Dermis blood vessel endothelial cell (primary cell): ENCODE results near the gene LIN28A. TPM values are rescaled to one million over a fixed set of nuclear protein-coding genes. Genes with fewer than 3 reads are reported as not detected.
A peak's percentile ranks its signal among the peaks of the same experiment; 100 is the strongest.
"Not testable (repeated sequence)": the region's sequence is repeated elsewhere in the genome, so short reads cannot be mapped to it uniquely, and the experiment has no call there.

ENCODE experiments used
- DNase-seq: peaks from one replicate; pipeline ENCODE4 v3.0.0; 2010
- total RNA-seq: library from RNA; depleted of rRNA; stranded (reverse); fragments of >200 nt; gene quantifications from 2 replicates; pipeline ENCODE4 v1.2.3, GENCODE V29; 2014

The LIN28A gene, protein sequence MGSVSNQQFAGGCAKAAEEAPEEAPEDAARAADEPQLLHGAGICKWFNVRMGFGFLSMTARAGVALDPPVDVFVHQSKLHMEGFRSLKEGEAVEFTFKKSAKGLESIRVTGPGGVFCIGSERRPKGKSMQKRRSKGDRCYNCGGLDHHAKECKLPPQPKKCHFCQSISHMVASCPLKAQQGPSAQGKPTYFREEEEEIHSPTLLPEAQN
- total RNA-seq: not detected in 2 replicates

DNA sequence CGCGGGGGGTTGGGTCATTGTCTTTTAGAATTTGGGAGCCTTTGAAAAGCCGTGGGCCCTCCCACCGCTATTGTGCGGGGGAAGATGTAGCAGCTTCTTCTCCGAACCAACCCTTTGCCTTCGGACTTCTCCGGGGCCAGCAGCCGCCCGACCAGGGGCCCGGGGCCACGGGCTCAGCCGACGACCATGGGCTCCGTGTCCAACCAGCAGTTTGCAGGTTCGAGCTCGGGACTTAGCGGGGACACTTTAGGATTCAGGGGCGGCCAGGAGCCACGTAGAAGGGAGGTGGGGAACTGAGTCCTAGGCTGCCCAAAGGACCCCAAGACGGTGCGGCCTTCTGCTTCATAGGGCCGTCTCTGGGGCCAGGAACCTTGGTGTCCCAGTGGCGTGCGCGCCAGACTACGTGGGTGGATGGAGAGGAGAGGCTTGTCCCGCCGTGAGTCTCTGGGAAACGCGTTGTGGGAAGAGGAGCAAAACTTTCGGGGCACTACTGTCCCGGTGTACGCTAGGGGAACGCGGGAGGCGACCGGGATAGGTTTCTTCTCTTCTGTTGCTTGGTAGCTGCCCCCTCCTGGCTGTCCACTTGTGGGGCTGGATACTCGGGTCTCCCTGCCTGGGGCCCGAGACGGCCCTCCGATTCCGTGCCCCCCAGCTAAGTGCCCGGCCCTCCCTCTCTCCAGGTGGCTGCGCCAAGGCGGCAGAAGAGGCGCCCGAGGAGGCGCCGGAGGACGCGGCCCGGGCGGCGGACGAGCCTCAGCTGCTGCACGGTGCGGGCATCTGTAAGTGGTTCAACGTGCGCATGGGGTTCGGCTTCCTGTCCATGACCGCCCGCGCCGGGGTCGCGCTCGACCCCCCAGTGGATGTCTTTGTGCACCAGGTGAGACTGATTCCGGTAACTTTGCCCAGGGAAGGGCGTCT lies at the start of gene LIN28A:
TSS of gene LIN28A (plus strand) at position 112 of the 918 bp plus-strand sequence. CDS start at position 187, 75 bp downstream.
- DNase-seq: no peak

DNA sequence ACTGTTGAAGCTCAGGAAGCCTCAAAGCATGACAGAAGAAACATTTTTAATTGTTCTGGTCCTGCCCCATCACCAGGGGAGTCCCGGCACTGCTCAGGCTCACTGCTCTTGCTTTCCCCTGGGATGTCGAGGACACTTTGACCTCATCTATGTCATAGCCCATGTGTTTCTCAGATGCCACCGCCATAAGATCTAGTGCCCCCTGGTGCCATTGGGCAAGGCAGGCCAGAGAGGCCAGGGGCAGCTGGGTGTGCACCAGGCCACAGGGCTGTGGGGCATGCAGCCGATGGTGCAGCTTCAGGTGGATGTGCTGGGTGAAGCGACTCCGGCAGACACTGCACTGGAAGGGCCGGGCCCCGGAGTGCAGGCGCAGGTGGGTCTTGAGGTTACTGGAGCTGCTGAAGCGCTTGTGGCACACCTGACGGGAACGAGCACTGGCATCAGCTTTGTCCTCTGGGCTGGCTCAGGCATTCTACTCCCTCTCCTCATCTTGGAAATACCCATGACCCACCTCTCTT lies 49.0 kb upstream of the LIN28A start:
- no peak for DNase-seq

DNA sequence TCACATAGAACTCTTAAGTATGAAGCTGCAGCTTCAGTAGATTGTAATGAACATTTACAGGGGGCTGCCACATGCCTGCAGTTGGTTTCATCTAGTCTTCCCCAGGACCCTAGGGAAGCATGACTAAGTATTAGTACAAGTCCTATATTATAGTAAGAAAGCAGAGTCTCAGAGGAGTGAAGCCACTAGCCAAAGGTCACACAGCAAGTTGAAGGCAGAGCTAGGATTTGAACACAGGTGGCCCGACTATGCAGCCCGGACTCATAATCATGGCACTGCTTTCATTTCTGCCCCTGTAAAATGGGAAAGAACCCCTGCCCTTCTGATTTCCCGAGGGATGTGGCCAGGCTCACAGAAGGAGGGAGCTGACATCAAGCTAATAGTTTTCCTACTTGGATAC lies 48.3 kb upstream of the LIN28A start:
- DNase-seq: no peak

DNA sequence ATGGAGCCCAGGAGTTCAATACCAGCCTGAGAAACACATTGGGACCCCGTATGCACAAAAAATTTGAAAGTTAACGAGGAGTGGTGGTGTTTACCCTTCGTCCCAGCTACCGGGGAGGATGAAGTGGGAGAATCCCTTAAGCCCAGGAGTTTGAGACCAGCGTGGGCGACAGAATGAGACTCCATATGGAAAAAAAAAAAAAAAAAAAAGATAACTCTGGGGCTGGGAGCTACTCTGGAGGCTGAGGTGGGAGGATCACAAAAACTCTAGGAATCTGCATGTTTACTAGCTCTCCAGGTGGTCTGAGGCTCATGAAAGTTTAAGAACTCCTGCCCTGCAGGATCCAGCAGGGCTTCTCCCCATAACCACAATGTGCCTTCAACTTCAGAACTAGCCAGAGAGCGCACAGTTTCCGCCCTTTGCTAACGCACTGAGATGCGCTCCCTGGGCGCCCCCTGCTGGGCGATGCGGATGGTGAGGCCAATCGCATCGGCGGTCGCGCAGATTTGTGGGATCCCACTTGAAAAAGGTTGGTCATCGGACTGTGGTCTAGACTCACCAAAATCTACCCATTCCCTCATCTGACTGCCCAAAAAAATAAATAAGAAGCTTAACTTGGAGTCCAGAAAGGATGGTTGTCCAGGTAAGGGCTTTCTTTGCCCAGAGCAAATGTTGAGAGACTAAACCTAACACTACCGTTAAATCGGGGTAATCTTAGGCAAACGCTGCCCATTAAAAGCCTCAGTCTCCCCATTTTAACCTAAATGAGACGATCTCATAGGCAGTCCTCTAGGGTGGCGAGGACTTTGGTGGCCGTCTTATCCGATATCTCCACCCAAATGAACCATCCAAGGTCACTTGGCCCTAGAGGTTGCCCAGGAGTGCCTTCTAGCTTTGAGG lies 46.8 kb upstream of the LIN28A start:
- peak; percentile 84 for DNase-seq

DNA sequence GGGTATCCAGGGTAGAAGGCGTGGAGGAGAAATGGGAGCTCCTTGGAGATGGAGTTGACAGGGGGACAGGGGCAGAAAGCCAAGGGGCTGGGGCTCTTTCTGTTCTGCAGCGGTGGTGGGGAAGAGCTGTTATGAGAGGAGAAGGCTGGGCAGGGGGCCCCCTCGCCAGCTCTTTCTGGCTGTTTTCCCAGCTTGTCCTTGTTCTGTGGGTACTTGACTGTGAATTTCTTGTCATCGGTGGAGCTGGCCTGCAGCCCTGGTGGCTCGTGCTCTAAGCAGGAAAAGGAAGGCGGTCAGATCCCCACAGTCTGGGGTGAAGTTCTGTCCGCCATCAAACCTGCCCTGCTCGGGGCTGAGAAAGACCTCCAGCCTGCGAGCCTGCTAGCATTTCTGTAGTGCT lies 45.7 kb upstream of the LIN28A start:
- no peak for DNase-seq

DNA sequence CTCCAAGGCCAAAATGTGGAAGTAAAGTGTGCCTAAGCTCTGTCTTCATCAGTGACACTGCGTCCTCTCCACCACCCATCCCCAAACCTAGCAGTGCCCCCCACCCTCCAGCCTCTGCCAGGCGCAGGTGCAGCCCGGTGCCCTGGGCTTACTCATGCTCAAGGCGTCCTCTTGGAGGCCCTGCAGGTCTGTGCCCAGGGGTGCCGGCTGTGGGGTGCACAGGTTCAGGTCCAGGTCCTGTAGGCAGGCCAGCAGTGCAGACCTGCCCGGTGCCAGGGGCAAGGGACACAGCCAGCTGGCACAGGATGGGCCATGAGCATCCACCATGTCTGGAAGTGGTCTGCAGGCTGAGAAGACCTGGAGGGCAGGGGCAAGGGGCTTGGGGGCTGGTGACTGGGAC lies 43.2 kb upstream of the LIN28A start:
- no peak for DNase-seq

DNA sequence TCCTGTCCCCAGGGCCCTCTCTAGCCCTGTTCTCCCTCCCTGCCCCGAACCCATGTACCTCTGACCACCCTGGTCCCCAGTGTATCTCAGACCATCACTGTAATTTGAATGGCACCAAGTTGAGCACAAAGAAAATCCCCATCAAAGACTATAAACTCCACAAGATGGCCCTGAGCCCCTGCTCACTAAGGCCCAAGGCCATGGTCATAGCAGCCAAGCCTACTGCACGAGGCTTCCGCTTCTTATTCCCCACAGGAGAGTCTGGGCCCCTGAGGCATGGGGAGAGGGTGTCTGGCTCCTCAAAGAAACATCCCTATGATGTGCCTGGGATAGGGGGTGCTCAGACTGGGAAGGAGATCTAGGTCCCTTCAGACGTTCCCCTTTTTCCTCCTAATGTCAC lies 42.6 kb upstream of the LIN28A start:
- no peak for DNase-seq

DNA sequence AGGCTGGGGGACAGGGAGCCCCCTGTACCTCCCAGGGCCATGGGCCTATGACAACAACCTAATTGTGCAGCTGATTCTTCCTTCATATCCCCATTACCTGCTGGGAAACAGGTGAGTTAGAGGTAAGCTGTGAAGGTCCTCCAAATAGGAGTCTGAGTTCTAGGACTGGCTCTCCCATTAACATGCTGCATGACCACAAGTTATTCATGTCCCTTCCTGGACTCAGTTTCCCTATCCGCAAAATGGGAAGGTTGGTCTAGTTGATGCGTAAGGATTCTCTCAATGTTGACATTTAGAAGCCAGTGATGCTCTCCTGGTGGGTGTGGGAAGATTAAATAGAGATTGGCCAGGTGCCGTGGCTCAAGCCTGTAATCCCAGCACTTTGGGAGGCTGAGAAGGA lies 42.1 kb upstream of the LIN28A start:
- no peak for DNase-seq

DNA sequence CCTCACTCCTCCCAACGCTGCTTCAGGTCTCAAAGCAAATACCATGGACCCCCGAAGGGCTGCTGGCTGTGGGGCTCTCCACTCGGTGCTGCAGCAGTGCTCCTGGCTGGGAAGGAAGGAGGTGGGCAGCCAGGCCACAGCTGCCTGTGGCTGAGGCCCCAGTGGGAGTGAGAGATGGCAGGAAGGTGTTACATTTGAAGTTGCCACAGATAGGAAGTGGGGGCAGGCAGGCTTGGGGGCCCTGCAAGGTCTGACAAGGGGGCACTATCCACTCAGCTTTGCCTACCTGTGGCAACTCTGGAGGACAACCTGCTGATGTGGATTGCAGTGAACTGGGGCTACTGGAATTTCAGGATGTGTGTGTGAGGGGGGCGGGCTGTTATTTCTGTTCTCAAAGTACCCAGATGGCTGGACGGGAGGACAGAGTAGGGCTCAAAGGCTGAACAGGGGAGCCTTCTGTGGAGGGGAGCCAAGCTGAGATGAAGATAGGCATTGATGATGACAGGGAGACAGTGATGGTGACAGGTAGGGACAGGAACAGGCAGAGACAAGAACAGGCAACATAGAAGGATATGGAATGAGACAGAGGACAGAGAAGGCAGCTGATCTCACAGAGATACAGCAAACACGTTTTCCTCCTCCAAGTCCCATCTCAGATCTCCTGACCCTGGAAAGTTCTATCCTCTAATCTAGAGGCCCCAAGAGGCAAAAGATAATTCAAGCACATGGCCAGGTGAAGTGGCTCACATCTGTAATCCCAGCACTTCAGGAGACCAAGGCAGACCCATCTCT lies 39.8 kb upstream of the LIN28A start:
- DNase-seq: no peak

DNA sequence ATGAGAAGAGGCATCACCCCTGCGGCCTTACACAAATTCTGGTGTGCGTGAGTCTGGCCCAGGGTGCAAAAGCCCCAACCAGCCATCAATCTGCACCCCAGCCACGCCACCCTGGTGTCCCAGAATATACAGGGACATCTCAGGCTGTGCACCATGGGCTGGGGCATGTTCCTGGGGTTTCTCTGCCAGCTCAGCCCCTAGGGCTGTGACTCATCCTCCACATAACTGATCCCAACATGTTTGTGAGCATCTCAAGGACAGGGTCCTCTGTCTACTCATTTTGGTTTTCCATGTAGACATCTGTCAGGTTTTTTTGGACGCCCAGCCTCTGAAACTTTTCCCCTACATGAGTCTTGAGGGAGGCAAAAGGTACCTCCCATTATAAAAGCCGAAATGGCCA lies 38.6 kb upstream of the LIN28A start:
- no peak for DNase-seq

DNA sequence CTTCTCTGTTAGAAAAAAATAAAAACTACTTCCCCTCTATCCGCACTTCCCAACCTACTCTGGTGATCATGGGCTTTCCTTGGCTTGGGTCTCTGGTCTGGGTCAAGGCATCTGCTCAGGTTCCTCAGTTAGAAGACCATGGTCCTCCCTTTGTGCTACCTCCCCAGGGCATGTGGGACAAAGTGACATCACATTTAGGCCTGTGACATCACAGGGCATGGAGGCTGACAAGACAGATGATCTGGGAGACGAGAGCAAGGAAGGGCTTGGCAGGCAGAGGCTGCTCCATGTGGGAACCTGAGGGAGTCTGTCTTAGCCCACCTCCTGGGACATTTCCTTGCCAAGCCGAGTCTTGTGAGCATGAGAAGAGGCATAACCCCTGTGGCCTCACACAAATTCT lies 38.0 kb upstream of the LIN28A start, which contains the start of gene ZNF683:
TSS of gene ZNF683 (minus strand) at position 140 of the 400 bp plus-strand sequence. CDS start 4,179 bp downstream, outside the sequence.
- DNase-seq: not testable (repeated sequence)

DNA sequence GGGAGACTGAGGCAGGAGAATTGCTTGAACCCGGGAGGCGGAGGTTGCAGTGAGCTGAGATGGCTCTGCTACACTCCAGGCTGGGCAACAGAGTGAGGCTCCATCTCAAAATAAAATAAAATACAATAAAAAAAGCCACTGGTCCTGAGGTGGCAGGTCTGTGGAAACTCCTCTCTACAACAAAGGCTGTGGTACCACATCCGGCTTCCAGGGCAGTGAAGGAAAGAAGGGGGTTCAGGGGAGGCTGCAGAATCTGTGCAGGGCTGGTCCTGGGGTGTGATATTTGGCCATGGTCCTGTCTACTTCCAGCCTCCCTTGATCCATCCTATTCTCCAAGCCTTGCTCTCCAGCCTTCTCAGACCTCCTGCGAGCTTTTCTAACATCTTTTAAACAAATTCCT lies 37.3 kb upstream of the LIN28A start:
- DNase-seq: no peak

DNA sequence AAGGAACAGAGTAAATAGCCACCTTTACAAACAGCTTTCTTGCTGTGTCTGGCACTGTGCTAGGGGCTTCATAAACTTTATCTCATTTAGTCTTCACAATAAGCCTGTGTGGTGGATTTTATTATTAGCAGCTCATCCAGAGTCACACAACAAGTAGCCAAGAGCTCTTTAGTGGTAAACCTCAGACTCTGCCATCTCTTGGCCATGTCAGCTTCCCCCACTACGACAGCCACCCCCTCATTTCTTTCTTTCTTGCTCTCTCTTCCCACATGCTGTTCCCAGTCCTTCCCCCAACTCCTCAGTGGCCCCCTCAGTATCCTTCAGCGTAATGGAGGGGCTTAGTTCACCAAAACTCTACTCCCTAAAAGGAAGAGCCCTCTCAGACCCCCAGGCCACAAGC lies 36.8 kb upstream of the LIN28A start:
- DNase-seq: no peak

DNA sequence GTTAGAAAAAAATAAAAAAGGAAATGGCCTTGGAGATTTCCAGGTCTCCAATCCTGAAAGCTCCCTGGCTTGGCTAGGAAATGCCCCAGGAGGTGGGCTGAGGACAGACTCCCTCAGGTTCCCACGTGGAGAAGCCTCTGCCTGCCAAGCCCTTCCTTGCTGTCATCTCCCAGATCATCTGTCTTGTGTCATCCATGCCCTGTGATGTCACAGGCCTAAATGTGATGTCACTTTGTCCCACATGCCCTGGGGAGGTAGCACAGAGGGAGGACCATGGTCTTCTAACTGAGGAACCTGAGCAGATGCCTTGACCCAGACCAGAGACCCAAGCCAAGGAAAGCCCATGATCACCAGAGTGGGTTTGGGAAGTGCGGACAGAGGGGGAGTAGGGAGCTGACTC lies 36.3 kb upstream of the LIN28A start:
- not testable (repeated sequence) for DNase-seq

DNA sequence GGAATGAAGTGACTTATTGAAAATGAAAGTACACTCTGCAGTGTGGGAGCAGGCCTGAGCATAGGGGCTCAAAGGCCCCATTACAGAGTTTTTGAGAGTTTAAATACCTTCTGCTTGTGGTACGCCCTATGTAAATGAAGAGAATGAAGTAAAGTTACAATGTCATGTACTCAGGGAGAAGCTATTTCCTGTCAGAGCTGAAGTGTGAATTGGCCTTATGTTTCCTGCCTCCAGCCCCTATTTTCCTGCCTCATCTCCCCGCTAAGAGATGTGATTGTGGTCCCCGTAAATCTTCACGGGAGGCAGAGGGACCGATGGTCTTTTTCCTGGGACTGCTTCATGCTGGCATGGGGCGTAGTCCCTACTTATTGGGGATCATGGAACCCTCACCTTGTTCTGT lies 35.5 kb upstream of the LIN28A start:
- DNase-seq: peak; percentile 34

DNA sequence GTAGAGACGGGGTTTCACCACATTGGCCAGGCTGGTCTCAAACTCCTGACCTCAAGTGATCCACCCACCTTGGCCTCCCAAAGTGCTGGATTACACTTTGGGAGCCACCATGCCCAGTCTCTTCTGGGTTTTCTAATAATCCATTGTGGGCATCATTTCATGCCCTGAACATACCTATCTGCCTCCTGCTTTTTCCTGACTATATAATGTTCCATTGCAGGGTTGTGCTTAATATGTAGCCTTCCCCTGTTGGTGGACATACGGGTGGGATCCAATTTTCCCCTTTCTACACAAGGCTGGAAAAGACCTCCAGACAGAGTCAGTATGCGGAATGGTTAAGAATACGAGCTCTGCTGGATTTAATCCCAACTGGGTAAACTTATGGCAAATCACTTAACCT lies 34.6 kb upstream of the LIN28A start:
- DNase-seq: no peak

DNA sequence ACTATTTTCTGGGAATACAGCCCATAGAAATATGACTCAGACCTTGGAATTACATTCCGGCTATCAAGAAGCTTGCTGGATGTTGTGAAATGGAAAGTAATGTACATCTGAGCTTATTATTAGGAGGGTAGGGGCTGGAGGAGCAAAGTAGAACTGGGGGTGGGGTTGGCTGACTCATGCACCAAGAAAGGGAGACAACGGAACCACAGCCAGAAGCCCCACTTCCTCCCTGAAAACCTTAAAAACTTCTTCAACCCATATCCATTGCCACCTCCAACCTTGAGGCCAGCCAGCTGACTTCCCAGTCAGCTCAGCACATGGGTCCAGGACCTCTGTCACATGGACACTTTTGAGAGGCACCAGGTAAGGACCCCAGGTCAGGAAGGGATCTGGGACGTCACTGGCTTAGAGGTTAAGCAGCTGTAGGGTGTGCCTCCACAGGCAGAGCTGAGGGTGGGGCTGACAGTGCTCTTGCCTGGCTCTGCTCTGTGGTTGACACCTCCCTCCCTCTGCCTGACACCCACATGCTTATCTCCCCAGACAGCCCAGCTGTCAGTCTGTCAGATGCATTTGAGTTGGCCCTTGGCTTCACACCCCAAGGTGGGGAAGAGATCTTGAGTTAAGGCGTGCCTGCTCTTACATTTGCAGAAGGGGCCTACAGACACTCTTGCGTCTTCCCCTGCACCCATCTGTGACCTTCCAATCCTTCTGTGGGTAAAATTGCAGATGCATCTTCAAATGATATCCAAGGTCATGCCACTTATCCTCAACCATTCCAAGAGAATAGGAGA lies 32.3 kb upstream of the LIN28A start:
- peak; percentile 67 for DNase-seq

DNA sequence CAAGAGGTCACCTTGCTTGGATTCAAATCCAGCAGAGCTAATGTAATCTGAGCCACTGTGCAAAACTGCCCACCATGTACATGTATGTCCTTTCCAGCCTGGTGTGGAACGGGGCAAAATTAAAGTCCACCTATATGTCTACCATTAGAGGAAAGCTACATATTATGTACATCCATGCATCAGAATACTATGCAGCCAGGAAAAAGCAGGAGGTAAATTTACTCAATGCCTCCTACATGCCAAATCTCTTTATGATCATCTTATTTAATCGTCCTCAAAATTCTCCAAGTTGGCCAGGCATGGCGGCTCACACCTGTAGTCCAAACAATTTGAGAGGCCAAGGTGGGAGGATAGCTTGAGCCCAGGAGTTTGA lies 31.8 kb upstream of the LIN28A start:
- no peak for DNase-seq

DNA sequence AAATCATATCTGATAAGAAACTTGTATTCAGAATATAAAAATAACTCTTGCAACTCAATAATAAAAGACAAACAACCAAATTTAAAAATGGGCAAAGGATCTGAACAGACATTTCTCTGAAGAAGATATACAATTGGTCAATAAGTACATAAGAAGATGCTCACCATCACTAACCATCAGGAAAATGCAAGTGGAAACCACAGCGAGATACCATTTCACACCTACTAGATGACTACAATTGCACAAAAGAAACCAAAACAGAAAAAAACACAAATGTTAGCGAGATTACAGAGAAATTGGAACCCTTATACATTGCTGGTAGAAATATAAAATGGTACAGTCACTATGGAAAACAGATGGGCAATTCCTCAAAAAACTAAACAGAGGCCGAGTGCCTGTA lies 26.5 kb upstream of the LIN28A start:
- no peak for DNase-seq

DNA sequence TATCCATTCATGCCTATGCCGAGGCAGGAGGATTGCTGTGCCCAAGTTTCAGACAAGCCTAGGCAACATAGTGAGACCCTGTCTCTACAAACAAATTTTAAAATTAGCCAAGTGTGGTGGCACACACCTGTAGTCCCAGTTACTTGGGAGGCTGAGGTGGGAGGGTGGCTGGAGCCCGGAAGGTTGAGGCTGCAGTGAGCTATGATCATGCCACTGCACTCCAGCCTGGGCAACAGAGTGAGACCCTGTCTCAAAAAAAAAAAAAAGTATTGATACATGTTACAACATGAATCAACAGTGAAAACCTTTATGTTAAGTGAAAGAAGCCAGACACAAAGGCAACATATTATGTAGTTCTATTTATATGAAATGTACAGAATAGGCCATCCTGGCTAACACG lies 25.6 kb upstream of the LIN28A start:
- not testable (repeated sequence) for DNase-seq

DNA sequence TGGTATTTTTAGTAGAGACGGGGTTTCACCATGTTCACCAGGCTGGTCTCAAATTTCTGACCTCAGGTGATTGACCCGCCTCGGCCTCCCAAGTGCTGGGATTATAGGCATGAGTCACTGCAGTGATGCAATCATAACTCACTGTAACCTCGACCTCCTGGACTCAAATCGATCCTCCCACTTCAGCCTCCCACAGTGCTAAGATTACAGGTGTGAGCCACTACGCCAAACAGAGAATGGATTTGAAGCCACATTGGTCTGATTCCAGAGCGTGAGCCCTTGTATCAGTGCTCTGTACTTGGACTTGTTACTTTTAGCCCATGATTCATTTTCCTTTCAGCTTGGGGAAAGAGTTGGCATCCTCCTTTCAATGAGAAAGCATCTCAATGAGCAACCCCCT lies 23.2 kb upstream of the LIN28A start:
- DNase-seq: no peak
